ENCODE measurements around the gene BIRC3.

GRCh38 chr11:102338479-102339010 lies 21.3 kb downstream of the BIRC3 start:
- TF ChIP-seq POLR2AphosphoS5 (IDR thresholded peaks at IDR 0.05) (no peak), POLR2A (IDR thresholded peaks at IDR 0.05) (no peak)
- TF ChIP-seq, protein P1, sequence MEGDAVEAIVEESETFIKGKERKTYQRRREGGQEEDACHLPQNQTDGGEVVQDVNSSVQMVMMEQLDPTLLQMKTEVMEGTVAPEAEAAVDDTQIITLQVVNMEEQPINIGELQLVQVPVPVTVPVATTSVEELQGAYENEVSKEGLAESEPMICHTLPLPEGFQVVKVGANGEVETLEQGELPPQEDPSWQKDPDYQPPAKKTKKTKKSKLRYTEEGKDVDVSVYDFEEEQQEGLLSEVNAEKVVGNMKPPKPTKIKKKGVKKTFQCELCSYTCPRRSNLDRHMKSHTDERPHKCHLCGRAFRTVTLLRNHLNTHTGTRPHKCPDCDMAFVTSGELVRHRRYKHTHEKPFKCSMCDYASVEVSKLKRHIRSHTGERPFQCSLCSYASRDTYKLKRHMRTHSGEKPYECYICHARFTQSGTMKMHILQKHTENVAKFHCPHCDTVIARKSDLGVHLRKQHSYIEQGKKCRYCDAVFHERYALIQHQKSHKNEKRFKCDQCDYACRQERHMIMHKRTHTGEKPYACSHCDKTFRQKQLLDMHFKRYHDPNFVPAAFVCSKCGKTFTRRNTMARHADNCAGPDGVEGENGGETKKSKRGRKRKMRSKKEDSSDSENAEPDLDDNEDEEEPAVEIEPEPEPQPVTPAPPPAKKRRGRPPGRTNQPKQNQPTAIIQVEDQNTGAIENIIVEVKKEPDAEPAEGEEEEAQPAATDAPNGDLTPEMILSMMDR (IDR thresholded peaks at IDR 0.05), result no peak

Measured in stomach (tissue), 4 donors.